K562 (cell line): ENCODE measurements around the gene IMMP2L. TPM values are rescaled to one million over a fixed set of nuclear protein-coding genes. Genes with fewer than 3 reads are reported as not detected.

Source experiments
- ATAC-seq: fragments of 200-7000 bp; cut with Tn5 transposase; 3 replicates; pipeline ENCODE4 v1.9.1; 2020; ENCODE audit warnings: moderate library complexity
- BruUV-seq: library from RNA; stranded (reverse); fragments of 400-500 nt; replicated peaks from 2 replicates; lab custom pipeline; 2021; lab: Mats Ljungman, UMichigan
- CTCF ChIA-PET: fragments of 300-600 bp; formaldehyde crosslinking; extraction: SDS; loops from one replicate; lab custom pipeline; 2021; ENCODE audit warnings: low intra/inter-chr PET ratio; lab: Yijun Ruan, JAX
- POLR2A ChIA-PET: fragments of 300-600, 350-650 bp; sonication (Branson Sonifier 250); formaldehyde crosslinking; extraction: SDS; loops from one replicate; lab custom pipeline; 2021; ENCODE audit warnings: antibody characterized with exemption, inconsistent platforms; lab: Yijun Ruan, JAX
- DNase-seq, 4 experiments: peaks; one replicate each; pipeline versions ENCODE4 v3.0.0 to v3.0.0-alpha.2; 2011 to 2018; ENCODE audit warnings: low spot score in 3 of 4, mixed read lengths in 3 of 4; ENCODE audit errors: extremely low read depth in 1 of 4
- FAIRE-seq: peaks from 2 replicates; lab custom pipeline; 2011; peaks lifted over from hg19 to GRCh38; lab: Jason Lieb, UNC
- H2AFZ ChIP-seq: 2 replicates; pipeline ENCODE4 v1.6.0; 2011; ENCODE audit warnings: low read depth, low read length, control low read depth, inconsistent platforms
- H3K27ac ChIP-seq: fragments of 200-600 bp; 3 replicates; pipeline ENCODE4 v1.8.0; 2011; ENCODE audit warnings: low read depth, mild to moderate bottlenecking, control low read depth, inconsistent platforms, low read length, moderate library complexity, mixed read lengths; ENCODE audit errors: extremely low read depth
- H3K27me3 ChIP-seq, 2 experiments: fragments of 300-600 bp in 1 of 2; 2 replicates in 1 of 2; 3 replicates in 1 of 2; pipeline versions ENCODE4 v1.6.0 to v1.8.0; 2011; ENCODE audit warnings: inconsistent platforms in 2 of 2, low read length in 2 of 2, mild to moderate bottlenecking in 1 of 2, mixed read lengths in 1 of 2, moderate library complexity in 1 of 2; ENCODE audit not compliant: control insufficient read depth in 2 of 2, insufficient read depth in 2 of 2
- H3K36me3 ChIP-seq: fragments of 300-600 bp; 3 replicates; pipeline ENCODE4 v1.8.0; 2011; ENCODE audit warnings: mild to moderate bottlenecking, low read length, inconsistent platforms; ENCODE audit not compliant: control insufficient read depth, insufficient read depth
- H3K4me1 ChIP-seq, 2 experiments: fragments of 200-600 bp in 1 of 2; replicated peaks in 1 of 2; 2 replicates in 1 of 2; 3 replicates in 1 of 2; pipeline versions ENCODE4 v1.5.1 to v1.8.0; 2011; ENCODE audit warnings: inconsistent platforms in 2 of 2, low read length in 2 of 2, mild to moderate bottlenecking in 1 of 2, mixed read lengths in 1 of 2, moderate library complexity in 1 of 2; ENCODE audit not compliant: control insufficient read depth in 2 of 2, insufficient read depth in 2 of 2
- H3K4me2 ChIP-seq: 2 replicates; pipeline ENCODE4 v1.6.1; 2011; ENCODE audit warnings: low read length, control low read depth, inconsistent platforms, mixed read lengths; ENCODE audit not compliant: insufficient read depth
- H3K4me3 ChIP-seq: fragments of 200-600 bp; sonication (generic), shearing (Covaris generic); 2 replicates; pipeline ENCODE4 v1.5.1; 2016; ENCODE audit warnings: control low read depth, inconsistent platforms
- H3K79me2 ChIP-seq: fragments of 200-600 bp; 3 replicates; pipeline ENCODE4 v1.8.0; 2011; ENCODE audit warnings: low read length, inconsistent platforms; ENCODE audit not compliant: control insufficient read depth, insufficient read depth
- H3K9ac ChIP-seq, 2 experiments: 2 replicates each; pipeline versions ENCODE4 v1.6.0 to v1.6.1; 2011; ENCODE audit warnings: low read depth in 2 of 2, low read length in 2 of 2, control low read depth in 1 of 2, inconsistent platforms in 1 of 2, mild to moderate bottlenecking in 1 of 2, mixed read lengths in 1 of 2; ENCODE audit not compliant: insufficient read depth in 1 of 2
- H3K9me1 ChIP-seq: one replicate; pipeline ENCODE4 v1.6.0; 2011; ENCODE audit warnings: inconsistent platforms, mild to moderate bottlenecking, low read length, moderate library complexity; ENCODE audit not compliant: control insufficient read depth, insufficient read depth
- H3K9me3 ChIP-seq: replicated peaks from 2 replicates; pipeline ENCODE4 v1.5.1; 2011; ENCODE audit warnings: low read depth, low read length, inconsistent platforms; ENCODE audit not compliant: control insufficient read depth, insufficient read depth
- H4K20me1 ChIP-seq: replicated peaks from 2 replicates; pipeline ENCODE4 v1.6.1; 2011; ENCODE audit warnings: low read length, inconsistent platforms, mixed read lengths; ENCODE audit not compliant: control insufficient read depth, insufficient read depth
- CHCHD3 ChIP-seq: fragments of 250-450 bp; sonication (Bioruptor Pico); IDR thresholded peaks from 2 replicates; pipeline ENCODE4 v2.1.2; 2022; ENCODE audit warnings: mild to moderate bottlenecking
- HNRNPUL1 ChIP-seq: fragments of 200-400 bp; formaldehyde crosslinking; IDR thresholded peaks from 2 replicates; pipeline ENCODE4 v1.6.1; 2017; ENCODE audit warnings: low read length
- NFE2 ChIP-seq: IDR thresholded peaks from 2 replicates; pipeline ENCODE4 v1.6.1; 2014; ENCODE audit warnings: antibody characterized with exemption, low read depth
- SIX5 ChIP-seq, 2 experiments: IDR thresholded peaks; 2 replicates each; pipeline ENCODE4 v1.6.1; 2011; ENCODE audit warnings: low read length in 2 of 2, borderline replicate concordance in 1 of 2, low read depth in 1 of 2, mild to moderate bottlenecking in 1 of 2, moderate library complexity in 1 of 2; ENCODE audit not compliant: insufficient read depth in 1 of 2
- WGBS: fragments of 100-300 bp; shearing (Covaris generic); methylation state at CpG from one replicate; pipeline ENCODE4 v1.1.6; 2016; ENCODE audit warnings: low coverage, mixed read lengths; ENCODE audit not compliant: insufficient coverage; ENCODE audit errors: missing lambda C conversion rate; 5-methylcytosine and 5-hydroxymethylcytosine counted together
- in situ Hi-C: fragments of 300-500 bp; cut with MboI; formaldehyde crosslinking; loops from 4 replicates; pipeline ENCODE4 v1.15.0; 2018; ENCODE audit warnings: inconsistent platforms, mixed read lengths
- intact Hi-C: fragments of 100-400 bp; cut with micrococcal nuclease; formaldehyde crosslinking; loops from 2 replicates; pipeline ENCODE4 v1.14.2; 2022
- polyA plus RNA-seq, 8 experiments: library from polyadenylated mRNA; depleted of rRNA in 4 of 8; stranded (reverse) in 5 of 8; unstranded in 3 of 8; fragments of >200 nt; fragmentation: Nextera tagmentation in 2 of 8; fragmentation: Illumina TruSeq in 1 of 8; extraction: Ambion mirVana in 2 of 8; extraction: Trizol in 1 of 8; gene quantifications; 2 replicates each; pipeline versions ENCODE4 v1.2.1 to v1.2.3, GENCODE V29; 2011 to 2014; ENCODE audit warnings: inconsistent platforms in 1 of 8, missing spikeins in 1 of 8
- total RNA-seq, 7 experiments: library from RNA; depleted of rRNA in 6 of 7; stranded (reverse); fragments of >200 nt in 6 of 7; fragmentation: Illumina TruSeq in 2 of 7; extraction: Trizol in 2 of 7; gene quantifications; 2 replicates each; pipeline versions ENCODE4 v1.2.1 to v1.2.3, GENCODE V29; 2011 to 2021; ENCODE audit warnings: low replicate concordance in 1 of 7
- TF ChIP-seq, protein P1 (sequence below): fragments of 200-400 bp; formaldehyde crosslinking; IDR thresholded peaks from 2 replicates; pipeline ENCODE4 v1.6.1; 2017; ENCODE audit warnings: mild to moderate bottlenecking, low read depth, low read length, moderate library complexity

The IMMP2L gene
- total and polyA plus RNA-seq, 9 of the 15 experiments (the other 6 are each of a cell fraction or from before 2014, with no cell fraction given), result 29.7 to 116 (median 53.0) TPM

GRCh38 chr7:110808361-110808760 lies 753.9 kb downstream of the IMMP2L start:
- no peaks in the 10 kb centered on the region for H3K79me2 ChIP-seq
- H3K4me1 ChIP-seq, result no peaks in the 10 kb centered on the region
- H3K27me3 ChIP-seq, result no peaks in the 10 kb centered on the region
- 7% methylated on average over 1 of the region's 1 CpG for WGBS
- H4K20me1 ChIP-seq, result no peaks in the 10 kb centered on the region
- no peaks in the 10 kb centered on the region for H3K36me3 ChIP-seq
- no peaks in the 10 kb centered on the region for H3K9me3 ChIP-seq
- no peak for ATAC-seq
- FAIRE-seq, result no peak
- in situ Hi-C loops (no loop called here), intact Hi-C loops (no loop called here)
- TF ChIP-seq, protein P1, sequence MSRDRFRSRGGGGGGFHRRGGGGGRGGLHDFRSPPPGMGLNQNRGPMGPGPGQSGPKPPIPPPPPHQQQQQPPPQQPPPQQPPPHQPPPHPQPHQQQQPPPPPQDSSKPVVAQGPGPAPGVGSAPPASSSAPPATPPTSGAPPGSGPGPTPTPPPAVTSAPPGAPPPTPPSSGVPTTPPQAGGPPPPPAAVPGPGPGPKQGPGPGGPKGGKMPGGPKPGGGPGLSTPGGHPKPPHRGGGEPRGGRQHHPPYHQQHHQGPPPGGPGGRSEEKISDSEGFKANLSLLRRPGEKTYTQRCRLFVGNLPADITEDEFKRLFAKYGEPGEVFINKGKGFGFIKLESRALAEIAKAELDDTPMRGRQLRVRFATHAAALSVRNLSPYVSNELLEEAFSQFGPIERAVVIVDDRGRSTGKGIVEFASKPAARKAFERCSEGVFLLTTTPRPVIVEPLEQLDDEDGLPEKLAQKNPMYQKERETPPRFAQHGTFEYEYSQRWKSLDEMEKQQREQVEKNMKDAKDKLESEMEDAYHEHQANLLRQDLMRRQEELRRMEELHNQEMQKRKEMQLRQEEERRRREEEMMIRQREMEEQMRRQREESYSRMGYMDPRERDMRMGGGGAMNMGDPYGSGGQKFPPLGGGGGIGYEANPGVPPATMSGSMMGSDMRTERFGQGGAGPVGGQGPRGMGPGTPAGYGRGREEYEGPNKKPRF, result no peak
- TF ChIP-seq CHCHD3 (CRISPR knock-in tag) (no peak), SIX5 (IDR thresholded peaks at IDR 0.05; ENCODE audit: borderline replicate concordance in 1 of 2, insufficient read depth in 1 of 2, low read depth in 1 of 2, low read length in 2 of 2) (no peak), HNRNPUL1 (no peak), NFE2 (no peak)
- no peak overlapping the region for H3K9ac ChIP-seq
- no peak overlapping the region for H3K4me2 ChIP-seq
- DNase-seq, result no peak
- no peaks in the 10 kb centered on the region for H3K9me1 ChIP-seq
- BruUV-seq, result no TSS peak
- CTCF ChIA-PET, result no interaction called here
- POLR2A ChIA-PET, result no interaction called here
- H3K4me3 ChIP-seq, result no peak overlapping the region
- H3K27ac ChIP-seq, result no peak overlapping the region
- H2AFZ ChIP-seq, result no peak overlapping the region
